Measurements from ENCODE around the gene TRPM1.

GRCh38 chr15:31074321-31074720, 27.2 kb downstream of the TRPM1 start:
- no peak for TF ChIP-seq CTCF (IDR thresholded peaks at IDR 0.05)
- TF ChIP-seq POLR2A (IDR thresholded peaks at IDR 0.05): no peak
